IgD-negative memory B cell (primary cell): Measurements from ENCODE around the gene ZNF469. TPM values are rescaled to one million over a fixed set of nuclear protein-coding genes. Genes with fewer than 3 reads are reported as not detected.

Source experiments
- H3K27ac Mint-ChIP-seq, 3 donors: one replicate each; pipeline ENCODE4 v1.8.0; 2020 to 2022; ENCODE audit warnings: mild to moderate bottlenecking in 3 of 3, mixed read lengths in 3 of 3, moderate library complexity in 1 of 3
- H3K27me3 Mint-ChIP-seq: one replicate; pipeline ENCODE4 v1.8.0; 2021; ENCODE audit warnings: mixed read lengths
- H3K36me3 Mint-ChIP-seq: one replicate; pipeline ENCODE4 v1.8.0; 2020; ENCODE audit warnings: mild to moderate bottlenecking, mixed read lengths
- H3K4me1 Mint-ChIP-seq, 3 donors: one replicate each; pipeline ENCODE4 v1.8.0; 2020 to 2022; ENCODE audit warnings: mixed read lengths in 3 of 3, mild to moderate bottlenecking in 1 of 3
- H3K4me3 Mint-ChIP-seq, 4 donors: one replicate each; pipeline ENCODE4 v1.8.0; 2020 to 2022; ENCODE audit warnings: mild to moderate bottlenecking in 4 of 4, mixed read lengths in 4 of 4, moderate library complexity in 3 of 4
- H3K9me3 Mint-ChIP-seq, 3 donors: one replicate each; pipeline ENCODE4 v1.8.0; 2020 to 2021; ENCODE audit warnings: mixed read lengths in 3 of 3, mild to moderate bottlenecking in 1 of 3
- polyA plus RNA-seq: library from polyadenylated mRNA; unstranded; fragments of 300-500 nt; fragmentation: Illumina TruSeq; gene quantifications from one replicate; pipeline ENCODE4 v1.2.3, GENCODE V29; 2021

ZNF469 gene
- polyA plus RNA-seq, 1 donor from 2014 or later = 0.26 TPM

- Mint-ChIP-seq H3K9me3 (peaks cover 0 to 3% (median 0%) of the 10 kb centered on the region in 3 donors), H3K4me1 (peaks cover 0 to 8% (median 5%) of the 10 kb centered on the region in 3 donors), H3K27me3 (no peaks in the 10 kb centered on the region), H3K36me3 (no peaks in the 10 kb centered on the region), H3K4me3 (no peak overlapping the region), H3K27ac (no peak overlapping the region)
Observed at GRCh38 chr16:88344411-88345030, 38.2 kb upstream of the ZNF469 start.

GRCh38 chr16:88345031-88345720, 37.6 kb upstream of the ZNF469 start:
- Mint-ChIP-seq H3K4me3 (no peak overlapping the region), H3K27ac (no peak overlapping the region), H3K36me3 (no peaks in the 10 kb centered on the region), H3K4me1 (peaks cover 0 to 9% (median 5%) of the 10 kb centered on the region in 3 donors), H3K27me3 (no peaks in the 10 kb centered on the region), H3K9me3 (peaks cover 0 to 3% (median 0%) of the 10 kb centered on the region in 3 donors)

DNA sequence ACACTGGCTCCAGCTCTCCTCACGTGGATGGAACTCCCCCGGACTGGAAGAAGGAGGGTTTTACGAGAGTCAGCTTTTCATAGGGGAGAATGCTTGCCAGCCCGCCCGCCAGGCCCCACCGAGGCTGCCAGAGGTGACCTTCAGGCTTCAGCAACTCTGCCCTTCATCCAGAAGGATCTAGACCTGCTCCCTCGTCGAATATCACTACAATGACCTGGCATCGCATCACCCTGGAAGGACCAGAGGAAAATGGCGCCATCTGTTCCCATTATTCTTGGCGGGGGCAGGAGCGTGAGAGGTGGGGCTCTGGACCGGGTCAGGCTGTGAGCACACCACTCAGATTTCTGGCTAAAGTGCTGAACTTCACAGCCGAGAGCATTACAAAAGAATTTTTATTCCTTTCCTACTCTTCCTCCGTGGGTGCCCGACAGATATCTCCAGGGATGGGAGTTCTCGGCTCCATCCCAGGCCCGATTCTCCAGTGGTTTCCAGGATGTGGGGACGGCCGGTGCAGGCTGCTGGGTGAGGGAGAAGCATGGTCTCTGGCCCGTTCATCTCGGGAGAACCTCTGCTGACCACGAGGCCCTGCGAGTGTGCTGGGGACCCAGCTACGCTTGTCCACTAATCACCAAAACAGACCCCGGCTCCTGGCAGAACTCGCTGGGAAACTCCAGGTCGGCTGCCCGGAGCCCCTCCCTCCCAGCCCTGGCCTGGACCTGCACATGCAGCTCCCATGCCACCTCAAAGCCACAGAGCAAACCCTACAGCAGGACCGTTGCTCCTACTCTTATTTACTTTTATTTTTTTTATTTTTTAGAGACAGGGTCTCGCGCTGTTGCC, 36.8 kb upstream of the ZNF469 start:
- peaks cover 0 to 9% (median 5%) of the 10 kb centered on the region in 3 donors for H3K4me1 Mint-ChIP-seq
- no peaks in the 10 kb centered on the region for H3K36me3 Mint-ChIP-seq
- H3K27ac Mint-ChIP-seq = no peak overlapping the region
- no peak overlapping the region for H3K4me3 Mint-ChIP-seq
- H3K27me3 Mint-ChIP-seq = no peaks in the 10 kb centered on the region
- peaks cover 0 to 3% (median 0%) of the 10 kb centered on the region in 3 donors for H3K9me3 Mint-ChIP-seq

GRCh38 chr16:88346680-88347505, 35.9 kb upstream of the ZNF469 start:
- no peaks in the 10 kb centered on the region for H3K36me3 Mint-ChIP-seq

DNA sequence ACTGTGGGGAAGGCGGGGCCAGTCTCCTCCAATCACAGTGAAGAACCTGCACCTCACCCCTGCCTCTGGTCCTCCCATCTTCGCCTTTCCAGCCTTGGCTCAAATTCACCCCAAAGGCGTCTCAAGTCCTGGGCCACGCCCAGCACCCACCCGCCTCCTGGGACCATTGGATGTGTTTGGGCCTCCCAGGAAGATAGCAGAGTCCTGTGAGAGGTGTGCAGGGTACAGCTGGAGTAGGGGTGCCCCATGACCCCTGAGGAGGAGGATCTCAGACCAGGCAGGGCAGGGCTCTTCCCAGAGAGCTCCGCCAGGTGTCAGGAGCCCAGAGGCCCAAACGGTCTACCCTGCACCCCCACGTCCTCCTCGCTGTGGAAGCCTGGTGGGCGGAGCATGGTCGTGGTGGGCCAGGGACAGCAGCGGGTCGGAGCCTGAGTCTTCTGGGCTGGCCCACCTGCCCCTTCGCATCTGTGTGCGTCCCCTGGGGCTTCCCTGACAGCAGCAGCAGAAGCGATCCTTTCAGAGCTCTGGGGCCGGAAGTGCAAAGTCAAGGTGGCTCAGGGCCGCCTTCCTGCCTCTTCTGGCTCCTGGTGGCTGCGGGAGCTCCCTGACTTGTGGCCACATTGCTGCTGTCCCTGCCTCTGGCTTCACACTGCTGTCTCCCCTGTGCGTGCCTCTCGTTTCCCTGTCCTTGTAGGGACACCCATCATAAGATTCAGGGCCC, 34.9 kb upstream of the ZNF469 start:
- H3K4me3 Mint-ChIP-seq = peak overlapping the region in 2 of 4 donors; percentile 27 to 68
- H3K36me3 Mint-ChIP-seq = no peaks in the 10 kb centered on the region
- no peaks in the 10 kb centered on the region for H3K27me3 Mint-ChIP-seq
- H3K4me1 Mint-ChIP-seq = peaks cover 0 to 9% (median 5%) of the 10 kb centered on the region in 3 donors
- H3K27ac Mint-ChIP-seq = no peak overlapping the region
- peaks cover 0 to 3% (median 0%) of the 10 kb centered on the region in 3 donors for H3K9me3 Mint-ChIP-seq

More at GRCh38 chr16:88346680-88347505, 35.9 kb upstream of the ZNF469 start:
- Mint-ChIP-seq H3K4me1 (peaks cover 0 to 9% (median 5%) of the 10 kb centered on the region in 3 donors), H3K9me3 (peaks cover 0 to 3% (median 0%) of the 10 kb centered on the region in 3 donors), H3K4me3 (no peak overlapping the region), H3K27ac (no peak overlapping the region), H3K27me3 (no peaks in the 10 kb centered on the region)

DNA sequence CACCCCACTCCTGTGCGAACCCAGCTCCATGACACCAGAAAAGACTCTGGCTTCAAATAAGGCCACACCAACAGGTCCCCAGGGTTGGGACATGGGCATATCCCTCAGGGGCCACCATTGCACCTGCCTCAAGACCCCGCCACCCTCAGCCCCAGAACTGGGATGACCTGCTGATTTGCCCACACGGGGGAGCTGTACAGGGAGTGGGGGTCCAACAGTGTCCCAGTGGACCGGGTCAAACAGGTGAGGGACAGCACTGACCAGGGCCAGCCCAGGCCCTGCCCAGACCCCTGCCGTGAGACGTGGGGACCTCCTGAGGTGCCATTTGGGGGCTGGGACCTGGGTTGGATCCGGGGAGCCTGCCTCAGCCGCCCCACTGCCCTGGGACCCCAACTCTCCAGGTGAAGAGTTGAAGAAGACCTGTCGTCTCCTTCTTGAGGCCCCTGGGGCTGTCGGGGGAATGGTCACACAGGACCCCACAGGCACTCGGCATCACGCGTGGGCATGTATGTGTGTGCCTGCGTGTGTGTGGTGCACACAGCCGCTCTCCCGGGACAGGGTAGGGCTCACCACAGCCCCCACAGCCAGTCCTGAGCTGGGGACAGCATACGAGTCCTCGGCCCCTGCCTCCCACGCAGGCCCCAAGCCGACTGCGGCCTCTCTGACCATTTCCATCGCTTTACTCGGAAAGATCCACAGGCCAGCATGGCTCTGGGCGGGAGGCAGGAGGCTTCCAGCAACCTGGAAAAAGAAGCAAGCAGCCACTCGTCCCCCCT, 34.2 kb upstream of the ZNF469 start:
- Mint-ChIP-seq H3K27me3 (no peaks in the 10 kb centered on the region), H3K4me1 (peaks cover 0 to 9% (median 5%) of the 10 kb centered on the region in 3 donors), H3K27ac (no peak overlapping the region), H3K9me3 (peaks cover 0 to 3% (median 0%) of the 10 kb centered on the region in 3 donors), H3K36me3 (no peaks in the 10 kb centered on the region), H3K4me3 (peak overlapping the region in 2 of 4 donors; percentile 27 to 68)

DNA sequence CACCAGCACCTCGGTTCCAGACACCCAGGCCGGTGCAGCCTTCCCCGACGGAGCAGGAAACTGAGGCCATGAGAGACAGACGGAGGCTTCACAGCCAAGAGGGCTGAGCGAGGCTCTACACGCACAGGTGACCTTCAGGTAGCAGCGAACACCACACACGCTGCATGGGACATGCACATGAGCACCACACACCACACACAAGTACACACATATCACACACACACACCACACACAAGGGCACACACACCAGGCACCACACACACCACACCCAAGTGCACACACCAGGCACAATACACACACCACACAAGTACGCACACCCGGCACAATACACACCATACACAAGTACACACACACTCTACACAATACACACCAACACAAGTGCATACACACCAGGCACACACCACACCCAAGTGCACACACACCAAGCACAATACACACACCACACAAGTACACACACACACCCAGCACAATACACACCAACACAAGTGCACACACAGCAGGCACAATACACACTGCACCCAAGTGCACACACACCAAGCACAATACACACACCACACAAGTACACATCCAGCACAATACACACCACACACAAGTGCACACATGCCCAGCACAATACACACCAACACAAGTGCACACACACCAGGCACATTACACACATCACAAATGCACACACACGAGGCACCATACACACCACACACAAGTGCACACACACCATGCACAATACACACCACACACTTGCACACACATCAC, 33.4 kb upstream of the ZNF469 start:
- peak overlapping the region in 1 of 3 donors; percentile 74 for H3K27ac Mint-ChIP-seq
- no peaks in the 10 kb centered on the region for H3K27me3 Mint-ChIP-seq
- H3K4me3 Mint-ChIP-seq = peak overlapping the region in 1 of 4 donors; percentile 36
- H3K36me3 Mint-ChIP-seq = no peaks in the 10 kb centered on the region
- H3K4me1 Mint-ChIP-seq = peaks cover 0 to 9% (median 5%) of the 10 kb centered on the region in 3 donors
- peaks cover 0 to 3% (median 0%) of the 10 kb centered on the region in 3 donors for H3K9me3 Mint-ChIP-seq

DNA sequence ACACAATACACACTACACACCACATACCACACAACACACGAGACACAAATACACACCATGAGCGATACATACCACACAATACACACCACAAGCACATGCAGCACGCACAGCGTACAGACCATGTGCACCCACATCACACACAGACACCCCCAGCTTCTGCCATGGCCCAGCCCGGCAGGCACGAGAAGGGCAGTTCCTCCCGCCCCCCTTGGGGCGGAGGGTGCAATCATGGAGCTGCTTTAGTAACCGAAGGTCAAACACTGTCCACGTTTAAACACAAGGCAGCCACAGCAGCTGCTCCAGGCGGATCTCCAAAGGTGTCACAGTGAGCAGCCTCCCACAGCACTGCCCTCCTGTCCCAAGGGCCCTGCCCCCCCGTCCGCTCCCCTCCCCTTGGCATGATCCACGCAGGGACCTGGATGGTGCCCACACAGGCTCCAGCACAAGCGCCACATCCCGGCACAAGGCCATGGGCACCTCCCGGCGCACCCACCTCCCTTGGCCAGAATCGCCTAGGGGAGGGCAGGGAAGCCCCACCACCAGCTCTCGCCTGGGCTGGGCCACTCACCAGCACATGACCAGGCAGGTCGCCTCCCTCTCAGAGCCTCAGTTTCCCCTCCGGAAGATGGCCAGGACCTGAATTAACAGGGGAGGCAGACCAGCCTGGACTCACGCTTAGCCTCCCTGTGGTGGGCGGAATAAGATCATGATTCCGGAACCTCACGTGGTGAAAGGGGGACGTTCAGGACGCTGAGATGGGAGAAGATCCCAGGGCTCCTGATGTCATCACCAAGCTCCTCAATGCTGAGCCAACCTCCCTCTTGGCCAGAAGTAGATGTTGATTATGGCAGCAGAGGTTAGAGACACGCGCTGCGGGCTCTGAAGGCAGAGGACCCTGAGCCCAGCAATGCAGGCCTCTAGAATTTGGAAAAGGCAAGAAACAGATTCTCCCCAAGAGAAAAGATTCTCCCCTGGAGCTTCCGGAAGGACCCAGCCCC, 32.6 kb upstream of the ZNF469 start:
- Mint-ChIP-seq H3K4me3 (no peak overlapping the region), H3K9me3 (peaks cover 0 to 3% (median 0%) of the 10 kb centered on the region in 3 donors), H3K36me3 (no peaks in the 10 kb centered on the region), H3K27me3 (no peaks in the 10 kb centered on the region), H3K27ac (no peak overlapping the region), H3K4me1 (peaks cover 0 to 9% (median 5%) of the 10 kb centered on the region in 3 donors)

DNA sequence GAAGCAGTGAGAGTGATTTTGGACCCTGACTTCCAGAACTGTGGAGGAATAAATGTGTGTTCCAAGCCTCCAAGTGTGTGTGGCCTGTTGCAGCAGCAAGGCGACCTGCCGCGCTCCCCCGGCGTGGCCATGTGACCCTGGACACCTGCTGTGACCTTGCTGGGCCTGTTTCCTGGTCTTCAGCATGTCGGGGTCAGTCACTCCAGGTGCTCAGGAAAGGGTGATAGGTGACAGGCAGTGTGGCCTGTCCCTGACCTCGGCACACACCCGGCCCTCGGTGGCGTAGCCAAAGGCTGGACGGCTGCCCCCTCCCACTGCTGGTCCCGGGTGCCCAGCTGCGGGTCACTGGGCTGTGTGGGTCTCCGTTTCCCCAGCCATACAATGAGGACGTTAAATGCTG, 31.8 kb upstream of the ZNF469 start:
- Mint-ChIP-seq H3K27me3 (no peaks in the 10 kb centered on the region), H3K4me3 (no peak overlapping the region), H3K9me3 (peaks cover 0 to 3% (median 0%) of the 10 kb centered on the region in 3 donors), H3K27ac (no peak overlapping the region), H3K4me1 (peaks cover 0 to 9% (median 5%) of the 10 kb centered on the region in 3 donors), H3K36me3 (no peaks in the 10 kb centered on the region)

DNA sequence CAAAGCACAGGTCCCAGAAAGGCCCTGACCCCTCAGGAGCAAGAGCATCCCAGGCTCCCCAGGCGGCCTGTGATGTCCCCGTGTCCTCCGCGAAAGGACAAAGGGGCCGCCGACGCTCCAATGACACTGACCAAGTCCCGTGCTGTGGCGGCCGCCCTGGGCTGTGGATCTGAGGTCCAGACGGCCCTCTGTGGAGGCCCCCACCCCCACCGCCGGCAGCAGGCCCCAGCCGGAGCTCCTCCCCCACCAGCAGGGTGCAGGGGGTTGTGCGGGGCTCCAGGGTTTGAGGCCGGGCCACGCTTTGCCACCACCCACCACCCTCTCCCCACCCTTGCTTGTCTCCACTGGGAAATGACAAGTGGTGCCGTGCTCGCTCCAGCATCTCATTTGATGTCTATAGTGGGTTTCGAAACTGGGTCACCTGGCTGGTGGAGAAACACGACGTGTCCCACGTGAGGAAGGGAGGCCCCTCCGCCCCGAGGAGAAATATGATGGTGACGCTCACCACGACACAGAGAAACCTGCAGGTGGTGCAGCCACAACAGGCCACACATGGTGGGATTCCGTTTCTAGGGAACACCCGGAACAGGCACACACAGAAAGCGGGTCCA, 31.2 kb upstream of the ZNF469 start:
- H3K9me3 Mint-ChIP-seq = peaks cover 0 to 3% (median 0%) of the 10 kb centered on the region in 3 donors
- H3K27me3 Mint-ChIP-seq = no peaks in the 10 kb centered on the region
- H3K27ac Mint-ChIP-seq = no peak overlapping the region
- no peak overlapping the region for H3K4me3 Mint-ChIP-seq
- peaks cover 0 to 9% (median 5%) of the 10 kb centered on the region in 3 donors for H3K4me1 Mint-ChIP-seq
- H3K36me3 Mint-ChIP-seq = no peaks in the 10 kb centered on the region
